ENCODE data around the gene KDM4C. TPM values are rescaled to one million over a fixed set of nuclear protein-coding genes. Genes with fewer than 3 reads are reported as not detected.
"Not testable (repeated sequence)": the region's sequence is repeated elsewhere in the genome, so short reads cannot be mapped to it uniquely, and the experiment has no call there.

KDM4C gene
- total RNA-seq, 2 experiments from 2014 or later: 53.0 to 53.7 TPM

- no peak for DNase-seq
Observed at GRCh38 chr9:7003861-7004260, 246.1 kb downstream of the KDM4C start.

GRCh38 chr9:7006417-7006816 is 248.6 kb downstream of the KDM4C start:
- Mint-ChIP-seq H3K4me3 (no peak overlapping the region), H3K27me3 (no peaks in the 10 kb centered on the region), H3K36me3 (ENCODE audit: low read depth) (peaks cover 57% of the 10 kb centered on the region), H3K9me3 (peaks cover 6% of the 10 kb centered on the region), H3K27ac (no peak overlapping the region), H3K4me1 (peaks cover 5% of the 10 kb centered on the region)
- POLR2A ChIA-PET: no interaction called here
- DNase-seq: no peak
- CTCF ChIA-PET: interaction anchor here (0.8 kb wide), 1 partner anchor 19 kb away, joined by 3 read pairs; no protein-coding TSS in a partner anchor

More at GRCh38 chr9:7003861-7004260, 246.1 kb downstream of the KDM4C start:
- Mint-ChIP-seq H3K36me3 (ENCODE audit: low read depth) (peaks cover 48% of the 10 kb centered on the region), H3K27me3 (no peaks in the 10 kb centered on the region), H3K9me3 (peaks cover 4% of the 10 kb centered on the region), H3K27ac (no peak overlapping the region), H3K4me3 (no peak overlapping the region), H3K4me1 (no peaks in the 10 kb centered on the region)
- POLR2A ChIA-PET: no interaction called here
- CTCF ChIA-PET: no interaction called here

GRCh38 chr9:7008411-7008810 is 250.6 kb downstream of the KDM4C start:
- Mint-ChIP-seq H3K9me3 (peaks cover 6% of the 10 kb centered on the region), H3K4me3 (no peak overlapping the region), H3K27ac (no peak overlapping the region), H3K4me1 (peaks cover 16% of the 10 kb centered on the region), H3K36me3 (ENCODE audit: low read depth) (peaks cover 62% of the 10 kb centered on the region), H3K27me3 (no peaks in the 10 kb centered on the region)
- POLR2A ChIA-PET: no interaction called here
- CTCF ChIA-PET: no interaction called here
- DNase-seq: no peak

GRCh38 chr9:7009065-7009464 is 251.3 kb downstream of the KDM4C start:
- H3K4me3 Mint-ChIP-seq: no peak overlapping the region
- DNase-seq: no peak
- peaks cover 16% of the 10 kb centered on the region for H3K4me1 Mint-ChIP-seq
- H3K36me3 Mint-ChIP-seq (ENCODE audit: low read depth): peaks cover 64% of the 10 kb centered on the region
- no peaks in the 10 kb centered on the region for H3K27me3 Mint-ChIP-seq
- H3K27ac Mint-ChIP-seq: no peak overlapping the region
- H3K9me3 Mint-ChIP-seq: peaks cover 6% of the 10 kb centered on the region
- ChIA-PET POLR2A (no interaction called here), CTCF (no interaction called here)

- peak; percentile 57 for DNase-seq
- no peaks in the 10 kb centered on the region for H3K27me3 Mint-ChIP-seq
- ChIA-PET POLR2A (no interaction called here), CTCF (no interaction called here)
- H3K4me3 Mint-ChIP-seq: no peak overlapping the region
- H3K4me1 Mint-ChIP-seq: peaks cover 16% of the 10 kb centered on the region
- peaks cover 61% of the 10 kb centered on the region for H3K36me3 Mint-ChIP-seq (ENCODE audit: low read depth)
- peak overlapping the region; percentile 67 for H3K27ac Mint-ChIP-seq
- peaks cover 6% of the 10 kb centered on the region for H3K9me3 Mint-ChIP-seq
Observed at GRCh38 chr9:7011395-7012067, 253.8 kb downstream of the KDM4C start.

GRCh38 chr9:7027996-7028395 is 270.2 kb downstream of the KDM4C start:
- H3K4me1 Mint-ChIP-seq: no peaks in the 10 kb centered on the region
- H3K36me3 Mint-ChIP-seq (ENCODE audit: low read depth): peaks cover 35% of the 10 kb centered on the region
- no peaks in the 10 kb centered on the region for H3K9me3 Mint-ChIP-seq
- no peaks in the 10 kb centered on the region for H3K27me3 Mint-ChIP-seq
- ChIA-PET POLR2A (no interaction called here), CTCF (no interaction called here)
- H3K4me3 Mint-ChIP-seq: no peak overlapping the region
- no peak for DNase-seq
- H3K27ac Mint-ChIP-seq: no peak overlapping the region

GRCh38 chr9:7028591-7028990 is 270.8 kb downstream of the KDM4C start:
- ChIA-PET POLR2A (no interaction called here), CTCF (no interaction called here)
- no peak overlapping the region for H3K4me3 Mint-ChIP-seq
- no peak overlapping the region for H3K27ac Mint-ChIP-seq
- H3K4me1 Mint-ChIP-seq: no peaks in the 10 kb centered on the region
- no peak for DNase-seq
- no peaks in the 10 kb centered on the region for H3K9me3 Mint-ChIP-seq
- H3K27me3 Mint-ChIP-seq: no peaks in the 10 kb centered on the region
- H3K36me3 Mint-ChIP-seq (ENCODE audit: low read depth): peaks cover 29% of the 10 kb centered on the region

GRCh38 chr9:7030943-7031342 is 273.2 kb downstream of the KDM4C start:
- H3K27me3 Mint-ChIP-seq, POLR2A ChIA-PET, CTCF ChIA-PET, H3K9me3 Mint-ChIP-seq, DNase-seq, H3K4me1 Mint-ChIP-seq, H3K27ac Mint-ChIP-seq, H3K4me3 Mint-ChIP-seq: not testable (repeated sequence)
- peaks cover 33% of the 10 kb centered on the region for H3K36me3 Mint-ChIP-seq (ENCODE audit: low read depth)

GRCh38 chr9:7033076-7034045 is 275.6 kb downstream of the KDM4C start:
- peaks cover 27% of the 10 kb centered on the region for H3K36me3 Mint-ChIP-seq (ENCODE audit: low read depth)
- DNase-seq: no peak
- no peaks in the 10 kb centered on the region for H3K27me3 Mint-ChIP-seq
- no peaks in the 10 kb centered on the region for H3K4me1 Mint-ChIP-seq
- H3K9me3 Mint-ChIP-seq: no peaks in the 10 kb centered on the region
- no peak overlapping the region for H3K27ac Mint-ChIP-seq
- ChIA-PET CTCF (no interaction called here), POLR2A (no interaction called here)
- H3K4me3 Mint-ChIP-seq: no peak overlapping the region

GRCh38 chr9:7037176-7037575 is 279.4 kb downstream of the KDM4C start:
- Mint-ChIP-seq H3K36me3 (ENCODE audit: low read depth) (peaks cover 37% of the 10 kb centered on the region), H3K4me3 (no peak overlapping the region), H3K27me3 (no peaks in the 10 kb centered on the region), H3K27ac (no peak overlapping the region), H3K4me1 (no peaks in the 10 kb centered on the region), H3K9me3 (no peaks in the 10 kb centered on the region)
- DNase-seq: no peak
- ChIA-PET CTCF (no interaction called here), POLR2A (no interaction called here)

GRCh38 chr9:7042124-7042523 is 284.4 kb downstream of the KDM4C start:
- CTCF ChIA-PET: no interaction called here
- no peaks in the 10 kb centered on the region for H3K27me3 Mint-ChIP-seq
- DNase-seq: no peak
- no peak overlapping the region for H3K27ac Mint-ChIP-seq
- H3K9me3 Mint-ChIP-seq: no peaks in the 10 kb centered on the region
- no peak overlapping the region for H3K4me3 Mint-ChIP-seq
- POLR2A ChIA-PET: no interaction called here
- peaks cover 26% of the 10 kb centered on the region for H3K36me3 Mint-ChIP-seq (ENCODE audit: low read depth)
- H3K4me1 Mint-ChIP-seq: no peaks in the 10 kb centered on the region

GRCh38 chr9:7045361-7045760 is 287.6 kb downstream of the KDM4C start:
- ChIA-PET CTCF (no interaction called here), POLR2A (no interaction called here)
- Mint-ChIP-seq H3K27ac (no peak overlapping the region), H3K4me3 (no peak overlapping the region), H3K36me3 (ENCODE audit: low read depth) (peaks cover 40% of the 10 kb centered on the region), H3K4me1 (no peaks in the 10 kb centered on the region), H3K9me3 (no peaks in the 10 kb centered on the region), H3K27me3 (no peaks in the 10 kb centered on the region)
- DNase-seq: no peak

GRCh38 chr9:7051711-7052110 is 293.9 kb downstream of the KDM4C start:
- H3K27ac Mint-ChIP-seq: no peak overlapping the region
- peaks cover 5% of the 10 kb centered on the region for H3K4me1 Mint-ChIP-seq
- no peak for DNase-seq
- H3K9me3 Mint-ChIP-seq: no peaks in the 10 kb centered on the region
- no peak overlapping the region for H3K4me3 Mint-ChIP-seq
- H3K27me3 Mint-ChIP-seq: no peaks in the 10 kb centered on the region
- ChIA-PET POLR2A (no interaction called here), CTCF (no interaction called here)
- peaks cover 27% of the 10 kb centered on the region for H3K36me3 Mint-ChIP-seq (ENCODE audit: low read depth)
